Neutrophil (primary cell): Measurements from ENCODE around the gene ELMO1.

Experiments used
- H3K27ac ChIP-seq: fragments of 200-600 bp; sonication (generic); 2 replicates; pipeline ENCODE4 v1.5.1; 2016; ENCODE audit warnings: mild to moderate bottlenecking, moderate library complexity
- H3K27me3 ChIP-seq: fragments of 200-600 bp; sonication (generic); 2 replicates; pipeline ENCODE4 v1.6.0; 2016; ENCODE audit warnings: mild to moderate bottlenecking
- H3K36me3 ChIP-seq: fragments of 200-600 bp; sonication (generic); 2 replicates; pipeline ENCODE4 v1.5.1; 2017
- H3K4me1 ChIP-seq, 2 experiments: fragments of 200-600 bp in 1 of 2; sonication (generic) in 1 of 2; 1 replicate in 1 of 2; 2 replicates in 1 of 2; pipeline versions ENCODE4 v1.5.1 to v1.6.1; 2013 to 2016; ENCODE audit warnings: low read depth in 1 of 2, low read length in 1 of 2, mild to moderate bottlenecking in 1 of 2, moderate library complexity in 1 of 2; ENCODE audit not compliant: control insufficient read depth in 1 of 2, insufficient read depth in 1 of 2
- H3K4me3 ChIP-seq, 2 experiments: fragments of 200-600 bp in 1 of 2; sonication (generic) in 1 of 2; 1 replicate in 1 of 2; 2 replicates in 1 of 2; pipeline ENCODE4 v1.5.1; 2013 to 2016; ENCODE audit warnings: low read depth in 1 of 2, low read length in 1 of 2, mild to moderate bottlenecking in 1 of 2, moderate library complexity in 1 of 2
- H3K9me3 ChIP-seq: fragments of 200-600 bp; sonication (generic); 2 replicates; pipeline ENCODE4 v1.5.1; 2016
- CTCF ChIP-seq: fragments of 200-600 bp; sonication (generic); IDR thresholded peaks from 2 replicates; pipeline ENCODE4 v1.5.1; 2016; ENCODE audit warnings: antibody characterized with exemption

The ELMO1 gene

GRCh38 chr7:36904802-36905201, 543.9 kb downstream of the ELMO1 start:
- Histone ChIP-seq H3K27ac (no peak overlapping the region), H3K4me3 (no peak overlapping the region), H3K9me3 (no peaks in the 10 kb centered on the region), H3K27me3 (no peaks in the 10 kb centered on the region), H3K36me3 (peaks cover 16% of the 10 kb centered on the region), H3K4me1 (no peaks in the 10 kb centered on the region)
- no peak for TF ChIP-seq CTCF

- Histone ChIP-seq H3K27ac (no peak overlapping the region), H3K4me1 (no peaks in the 10 kb centered on the region), H3K9me3 (no peaks in the 10 kb centered on the region), H3K27me3 (no peaks in the 10 kb centered on the region), H3K36me3 (peaks cover 16% of the 10 kb centered on the region), H3K4me3 (no peak overlapping the region)
- TF ChIP-seq CTCF: no peak
These were observed 544.6 kb downstream of the ELMO1 start for GRCh38 chr7:36904101-36904500.

- no peak for TF ChIP-seq CTCF
- peaks cover 16% of the 10 kb centered on the region for H3K36me3 ChIP-seq
- no peaks in the 10 kb centered on the region for H3K9me3 ChIP-seq
These were observed 547.5 kb downstream of the ELMO1 start for GRCh38 chr7:36900988-36901710.

GRCh38 chr7:36898186-36898585, 550.5 kb downstream of the ELMO1 start:
- TF ChIP-seq CTCF: no peak
- Histone ChIP-seq H3K27ac (no peak overlapping the region), H3K36me3 (peaks cover 21% of the 10 kb centered on the region), H3K4me3 (no peak overlapping the region), H3K27me3 (no peaks in the 10 kb centered on the region), H3K9me3 (no peaks in the 10 kb centered on the region), H3K4me1 (no peaks in the 10 kb centered on the region)

More at GRCh38 chr7:36900988-36901710, 547.5 kb downstream of the ELMO1 start:
- H3K4me3 ChIP-seq: no peak overlapping the region
- H3K27ac ChIP-seq: no peak overlapping the region
- H3K4me1 ChIP-seq: no peaks in the 10 kb centered on the region
- H3K27me3 ChIP-seq: no peaks in the 10 kb centered on the region

GRCh38 chr7:36896956-36897590, 551.6 kb downstream of the ELMO1 start:
- peaks cover 31% of the 10 kb centered on the region for H3K36me3 ChIP-seq
- H3K27ac ChIP-seq: no peak overlapping the region
- no peak for TF ChIP-seq CTCF
- H3K27me3 ChIP-seq: no peaks in the 10 kb centered on the region
- H3K9me3 ChIP-seq: no peaks in the 10 kb centered on the region
- no peaks in the 10 kb centered on the region for H3K4me1 ChIP-seq
- no peak overlapping the region for H3K4me3 ChIP-seq
